Neural progenitor cell (in vitro differentiated cells): Measurements from ENCODE around the gene SNAI1. TPM values are rescaled to one million over a fixed set of nuclear protein-coding genes. Genes with fewer than 3 reads are reported as not detected.

ENCODE experiments used
- DNase-seq: peaks from one replicate; pipeline ENCODE4 v3.0.0-alpha.2; 2016; ENCODE audit warnings: low spot score
- H2AFZ ChIP-seq: fragments of 200-600 bp; sonication (generic); replicated peaks from 2 replicates; pipeline ENCODE4 v1.6.1; 2016; ENCODE audit warnings: antibody characterized with exemption
- H3F3A ChIP-seq: fragments of 200-600 bp; sonication (generic); 2 replicates; pipeline ENCODE4 v1.6.1; 2016; ENCODE audit warnings: antibody characterized with exemption, low read depth
- H3K27ac ChIP-seq: fragments of 200-600 bp; sonication (generic); 2 replicates; pipeline ENCODE4 v1.5.1; 2016; ENCODE audit warnings: mild to moderate bottlenecking
- H3K27me3 ChIP-seq: fragments of 200-600 bp; sonication (generic); 2 replicates; pipeline ENCODE4 v1.6.1; 2016; ENCODE audit warnings: mild to moderate bottlenecking, moderate library complexity
- H3K36me3 ChIP-seq: fragments of 200-600 bp; sonication (generic); 2 replicates; pipeline ENCODE4 v1.5.1; 2016
- H3K4me1 ChIP-seq: fragments of 200-600 bp; sonication (generic); 2 replicates; pipeline ENCODE4 v1.6.1; 2016; ENCODE audit warnings: mixed run types
- H3K4me2 ChIP-seq: fragments of 200-600 bp; sonication (generic); 2 replicates; pipeline ENCODE4 v1.6.1; 2016
- H3K4me3 ChIP-seq: fragments of 200-600 bp; sonication (generic); 2 replicates; pipeline ENCODE4 v1.5.1; 2016
- H3K79me2 ChIP-seq: fragments of 200-600 bp; sonication (generic); 2 replicates; pipeline ENCODE4 v1.6.1; 2016; ENCODE audit warnings: low read depth
- H3K9ac ChIP-seq: fragments of 200-600 bp; sonication (generic); 2 replicates; pipeline ENCODE4 v1.6.1; 2016
- H3K9me3 ChIP-seq: fragments of 200-600 bp; sonication (generic); 2 replicates; pipeline ENCODE4 v1.5.1; 2016; ENCODE audit warnings: low read depth
- H4K20me1 ChIP-seq: fragments of 200-600 bp; sonication (generic); 2 replicates; pipeline ENCODE4 v1.6.1; 2016; ENCODE audit warnings: low read depth
- H3K27ac Mint-ChIP-seq: 3 replicates; pipeline ENCODE4 v1.8.0; 2021; ENCODE audit warnings: mixed read lengths
- H3K27me3 Mint-ChIP-seq: 2 replicates; pipeline ENCODE4 v1.8.0; 2022; ENCODE audit warnings: low read depth, mild to moderate bottlenecking, inconsistent platforms, moderate library complexity, mixed read lengths; ENCODE audit not compliant: insufficient read depth
- H3K36me3 Mint-ChIP-seq: 3 replicates; pipeline ENCODE4 v1.8.0; 2021; ENCODE audit warnings: mixed read lengths
- H3K4me1 Mint-ChIP-seq: 3 replicates; pipeline ENCODE4 v1.8.0; 2021; ENCODE audit warnings: mixed read lengths
- H3K4me3 Mint-ChIP-seq: 3 replicates; pipeline ENCODE4 v1.8.0; 2021; ENCODE audit warnings: mild to moderate bottlenecking, moderate library complexity, mixed read lengths
- H3K9me3 Mint-ChIP-seq: 3 replicates; pipeline ENCODE4 v1.8.0; 2020; ENCODE audit warnings: mixed read lengths
- CTCF ChIP-seq: fragments of 200-600 bp; sonication (generic); IDR thresholded peaks from 2 replicates; pipeline ENCODE4 v1.5.1; 2017; ENCODE audit warnings: antibody characterized with exemption, mild to moderate bottlenecking
- EZH2 ChIP-seq: fragments of 200-600 bp; sonication (generic); IDR thresholded peaks from 2 replicates; pipeline ENCODE4 v1.6.1; 2017; ENCODE audit warnings: antibody characterized with exemption, mild to moderate bottlenecking, moderate library complexity
- EZH2phosphoT487 ChIP-seq: fragments of 200-600 bp; sonication (generic); IDR thresholded peaks from 2 replicates; pipeline ENCODE4 v1.6.1; 2017; ENCODE audit warnings: antibody characterized with exemption
- total RNA-seq: library from RNA; depleted of rRNA; stranded (reverse); fragments of >200 nt; gene quantifications from 2 replicates; pipeline ENCODE4 v1.2.3, GENCODE V29; 2015; ENCODE audit warnings: low replicate concordance

The SNAI1 gene
- total RNA-seq, 1 donor from 2014 or later, result 1.1 TPM

GRCh38 chr20:50005471-50005981 is 22.7 kb downstream of the SNAI1 start:
- DNase-seq, result no peak
- no peak overlapping the region for H2AFZ ChIP-seq

GRCh38 chr20:50007369-50007768 is 24.6 kb downstream of the SNAI1 start:
- Histone ChIP-seq H3K9me3 (no peaks in the 10 kb centered on the region), H3K9ac (no peak overlapping the region), H3K4me2 (no peak overlapping the region), H3K27ac (no peak overlapping the region), H4K20me1 (no peaks in the 10 kb centered on the region), H3F3A (peaks cover 12% of the 10 kb centered on the region), H3K4me3 (no peak overlapping the region), H2AFZ (no peak overlapping the region), H3K4me1 (no peaks in the 10 kb centered on the region), H3K27me3 (peaks cover 27% of the 10 kb centered on the region), H3K79me2 (no peaks in the 10 kb centered on the region), H3K36me3 (no peaks in the 10 kb centered on the region)
- peaks cover 24% of the 10 kb centered on the region for H3K4me1 Mint-ChIP-seq
- H3K9me3 Mint-ChIP-seq, result peaks cover 3% of the 10 kb centered on the region
- no peak for TF ChIP-seq EZH2
- TF ChIP-seq EZH2phosphoT487, result no peak
- TF ChIP-seq CTCF, result no peak
- H3K36me3 Mint-ChIP-seq, result no peaks in the 10 kb centered on the region
- H3K27ac Mint-ChIP-seq, result no peak overlapping the region
- H3K27me3 Mint-ChIP-seq, result peaks cover 4% of the 10 kb centered on the region
- DNase-seq, result no peak
- no peak overlapping the region for H3K4me3 Mint-ChIP-seq

More at GRCh38 chr20:50005471-50005981, 22.7 kb downstream of the SNAI1 start:
- H3K27ac ChIP-seq, result no peak overlapping the region
- no peaks in the 10 kb centered on the region for H3K9me3 ChIP-seq
- H3K9me3 Mint-ChIP-seq, result peaks cover 3% of the 10 kb centered on the region
- peaks cover 20% of the 10 kb centered on the region for H3K4me1 Mint-ChIP-seq
- no peak for TF ChIP-seq CTCF
- H3K27me3 Mint-ChIP-seq, result peaks cover 4% of the 10 kb centered on the region
- H4K20me1 ChIP-seq, result no peaks in the 10 kb centered on the region
- H3K4me1 ChIP-seq, result no peaks in the 10 kb centered on the region
- peak overlapping the region; percentile 63 for H3K27ac Mint-ChIP-seq
- no peaks in the 10 kb centered on the region for H3K79me2 ChIP-seq
- H3K4me3 ChIP-seq, result no peak overlapping the region
- peaks cover 17% of the 10 kb centered on the region for H3K27me3 ChIP-seq
- H3K36me3 ChIP-seq, result no peaks in the 10 kb centered on the region
- peaks cover 8% of the 10 kb centered on the region for H3F3A ChIP-seq
- H3K9ac ChIP-seq, result no peak overlapping the region
- H3K4me2 ChIP-seq, result no peak overlapping the region
- H3K4me3 Mint-ChIP-seq, result no peak overlapping the region
- H3K36me3 Mint-ChIP-seq, result no peaks in the 10 kb centered on the region

- no peaks in the 10 kb centered on the region for H3K36me3 ChIP-seq
- H3K4me1 ChIP-seq, result no peaks in the 10 kb centered on the region
- Mint-ChIP-seq H3K36me3 (no peaks in the 10 kb centered on the region), H3K4me1 (peaks cover 26% of the 10 kb centered on the region), H3K27ac (peak overlapping the region; percentile 33), H3K9me3 (peaks cover 3% of the 10 kb centered on the region), H3K27me3 (peaks cover 4% of the 10 kb centered on the region), H3K4me3 (no peak overlapping the region)
- peak; percentile 43 for DNase-seq
- H3K4me3 ChIP-seq, result no peak overlapping the region
- no peaks in the 10 kb centered on the region for H4K20me1 ChIP-seq
- H3K4me2 ChIP-seq, result no peak overlapping the region
- peaks cover 27% of the 10 kb centered on the region for H3K27me3 ChIP-seq
- TF ChIP-seq EZH2, result no peak
- TF ChIP-seq EZH2phosphoT487, result no peak
- H3K27ac ChIP-seq, result no peak overlapping the region
- H3K9ac ChIP-seq, result no peak overlapping the region
- H2AFZ ChIP-seq, result no peak overlapping the region
- no peaks in the 10 kb centered on the region for H3K79me2 ChIP-seq
- no peaks in the 10 kb centered on the region for H3K9me3 ChIP-seq
- H3F3A ChIP-seq, result peaks cover 16% of the 10 kb centered on the region
Observed at GRCh38 chr20:50008007-50008406, 25.2 kb downstream of the SNAI1 start.
